AG08396 (cell line): ENCODE measurements around the gene CHAF1A.
A peak's percentile ranks its signal among the peaks of the same experiment; 100 is the strongest.

Experiments
- DNase-seq: peaks from one replicate; pipeline ENCODE4 v3.0.0; 2012; ENCODE audit warnings: low spot score, mixed read lengths

Gene CHAF1A

DNA sequence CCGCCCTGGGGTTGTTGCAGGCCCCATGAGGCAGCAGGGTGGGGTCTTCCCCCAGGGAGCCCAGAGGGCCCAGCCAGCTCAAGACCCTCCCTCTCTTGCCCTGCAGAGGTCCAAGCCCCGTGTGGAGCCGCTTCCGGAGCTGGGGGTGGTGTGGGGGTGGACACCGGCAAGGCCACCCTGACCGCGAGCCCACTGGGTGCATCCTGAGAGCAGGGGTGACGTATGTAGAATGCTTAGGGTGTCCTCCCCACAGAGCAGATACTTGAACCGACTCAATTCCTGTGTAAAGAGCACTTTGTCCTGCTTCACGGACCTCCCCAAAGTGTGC, 40.3 kb downstream of the CHAF1A start:
- DNase-seq: no peak

GRCh38 chr19:4443188-4443587, 40.7 kb downstream of the CHAF1A start:
- no peak for DNase-seq

DNA sequence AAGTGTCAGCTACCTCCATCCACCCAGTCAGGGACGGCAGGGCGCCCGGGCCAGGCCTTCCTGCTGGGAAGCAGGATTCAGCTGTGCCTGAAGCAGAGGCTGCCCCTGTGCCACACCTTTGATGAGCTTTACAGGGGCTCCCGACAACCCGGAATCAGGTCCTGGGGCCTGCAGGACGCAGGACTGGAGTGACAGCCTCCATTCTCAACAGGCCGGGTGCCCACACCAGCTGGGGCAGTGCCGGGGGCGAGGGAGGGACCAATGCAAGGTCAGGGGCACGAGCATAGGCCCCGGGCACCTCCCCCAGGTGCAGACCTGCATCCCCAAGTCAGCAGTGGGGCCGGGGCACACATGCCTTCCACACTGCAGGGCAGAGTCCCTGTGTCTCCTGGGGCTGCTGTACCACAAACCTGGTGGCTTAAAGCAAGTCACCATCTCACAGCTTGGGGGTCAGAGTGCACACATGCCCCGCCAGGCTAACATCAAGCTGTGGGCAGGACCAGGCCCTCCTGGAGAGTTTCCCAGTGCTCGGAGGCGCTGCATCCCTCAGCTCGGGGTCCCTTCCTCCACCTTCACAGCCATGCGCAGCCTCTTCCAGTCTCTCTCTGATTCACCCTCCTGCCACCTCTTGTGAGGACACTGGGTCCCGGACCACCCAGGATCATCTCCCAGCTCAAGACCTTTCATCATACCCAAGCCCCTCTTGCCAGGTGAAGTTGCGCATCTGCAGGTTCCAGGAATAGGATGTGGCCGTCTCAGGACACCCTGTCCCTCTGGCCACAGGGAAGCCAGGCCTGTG, 41.7 kb downstream of the CHAF1A start:
- DNase-seq: no peak

DNA sequence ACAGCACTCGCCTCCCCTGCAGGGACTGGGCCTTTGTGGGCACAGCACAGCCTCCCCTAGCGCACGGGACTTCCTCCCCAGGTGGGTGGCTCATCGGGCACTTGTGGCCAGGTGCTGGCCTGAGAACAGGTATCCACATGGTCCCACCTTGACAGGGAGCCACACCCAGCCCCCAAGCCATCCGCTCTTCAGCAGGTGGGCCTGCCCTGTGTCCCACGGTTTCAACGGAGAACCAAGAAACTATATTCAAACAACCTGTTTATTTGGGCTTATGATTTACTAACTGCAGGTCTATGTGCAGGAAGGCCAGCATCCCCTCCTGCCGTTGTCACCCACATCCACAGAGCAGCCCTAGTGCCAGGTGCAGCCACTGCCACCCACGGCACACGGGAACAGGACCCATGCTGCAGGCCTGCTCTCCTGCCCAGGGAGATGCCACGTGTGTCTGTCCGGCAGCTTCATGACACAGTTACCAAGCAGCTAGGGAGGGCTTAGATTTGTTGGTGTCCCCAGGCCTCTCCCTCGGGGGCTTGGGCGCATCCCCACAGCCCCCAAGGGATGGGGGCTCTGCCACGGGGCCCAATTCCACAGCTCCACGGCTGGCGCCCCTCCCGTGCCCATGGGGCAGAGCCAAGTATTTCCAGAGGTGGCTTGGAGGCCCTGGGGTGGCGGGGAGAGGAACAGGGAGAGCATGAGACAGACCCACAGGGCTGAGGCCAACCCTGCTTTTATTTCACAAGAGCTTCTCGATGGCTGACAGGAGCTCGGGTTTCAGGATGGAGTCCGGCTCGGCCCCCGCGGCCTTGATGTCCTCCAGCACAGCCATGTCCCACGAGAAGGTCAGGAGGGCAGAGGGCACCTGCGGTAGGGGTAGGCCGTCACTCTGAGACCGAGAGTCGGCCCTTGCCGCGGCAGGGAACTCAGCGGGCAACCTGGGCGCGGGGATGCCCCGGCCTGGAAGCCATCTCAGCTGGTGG, 42.6 kb downstream of the CHAF1A start:
- no peak for DNase-seq

GRCh38 chr19:4445963-4446703, 43.7 kb downstream of the CHAF1A start:
- no peak for DNase-seq

DNA sequence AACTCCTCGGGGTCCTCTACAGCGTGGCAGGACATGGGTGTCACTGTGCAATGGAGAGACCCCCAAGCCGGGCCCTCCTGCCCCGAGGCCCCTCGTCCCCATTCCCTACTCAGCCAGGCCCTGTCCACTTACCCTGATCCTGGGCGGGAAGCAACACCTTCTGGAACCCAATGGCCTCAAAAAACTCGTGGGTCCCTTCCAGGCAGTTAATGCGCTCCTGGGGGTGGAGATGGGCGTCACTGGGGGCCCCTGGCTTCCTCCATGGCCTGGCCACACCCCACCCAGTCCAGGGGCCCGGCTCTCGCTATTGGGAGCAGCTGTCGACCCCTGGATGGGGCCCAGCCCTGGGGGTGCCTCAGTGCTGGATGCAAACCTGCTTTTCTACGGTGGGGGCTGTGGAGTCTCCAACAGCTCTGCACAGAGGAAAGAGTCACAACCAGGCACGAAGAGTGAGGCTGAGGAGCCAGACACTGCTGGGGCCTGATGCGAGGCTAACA, 44.3 kb downstream of the CHAF1A start:
- DNase-seq: no peak

DNA sequence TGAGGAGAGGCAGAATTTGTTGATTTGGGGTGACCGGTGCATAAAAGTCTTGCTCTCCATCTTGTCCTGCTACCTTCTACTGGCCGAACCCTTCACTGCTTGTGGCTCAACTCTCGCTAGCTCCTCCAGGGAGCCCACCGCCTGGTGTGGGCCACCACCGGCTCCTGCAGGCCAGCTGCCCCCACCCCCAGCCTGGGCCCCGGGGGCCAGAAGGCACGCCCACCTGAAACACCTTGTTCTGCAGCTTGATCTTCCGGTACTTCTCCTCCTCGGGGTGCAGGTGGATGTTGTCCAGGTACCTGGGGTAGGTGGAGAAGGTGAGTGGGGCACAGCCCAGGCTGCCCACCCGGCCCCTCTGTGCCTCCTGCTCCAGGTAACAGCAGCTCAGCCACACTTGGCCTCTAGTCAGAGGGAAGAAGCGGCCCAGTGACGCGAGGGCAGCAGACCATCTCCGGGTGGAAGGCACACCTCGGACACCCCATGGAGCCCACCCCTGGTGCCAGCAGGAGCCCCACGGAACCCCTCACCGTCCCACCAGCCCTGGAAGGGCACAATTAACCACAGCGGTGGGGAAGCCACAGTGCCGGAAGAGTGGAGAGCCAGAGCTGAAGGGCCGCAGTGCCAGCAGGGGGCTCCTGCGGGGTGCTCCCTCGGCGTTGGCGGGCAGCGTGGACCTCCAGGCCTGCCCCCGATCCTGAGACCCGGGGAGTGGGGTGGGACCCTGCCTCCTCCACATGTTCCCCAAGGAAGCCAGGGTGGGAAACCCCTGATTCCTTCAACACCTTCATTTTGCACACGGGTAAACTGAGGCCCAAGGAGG, 45.1 kb downstream of the CHAF1A start:
- no peak for DNase-seq

- DNase-seq: no peak
These were observed 45.9 kb downstream of the CHAF1A start for GRCh38 chr19:4448147-4448985.

GRCh38 chr19:4449022-4449638, 46.7 kb downstream of the CHAF1A start:
- DNase-seq: no peak

GRCh38 chr19:4449639-4450028, 47.2 kb downstream of the CHAF1A start:
- DNase-seq: no peak

DNA sequence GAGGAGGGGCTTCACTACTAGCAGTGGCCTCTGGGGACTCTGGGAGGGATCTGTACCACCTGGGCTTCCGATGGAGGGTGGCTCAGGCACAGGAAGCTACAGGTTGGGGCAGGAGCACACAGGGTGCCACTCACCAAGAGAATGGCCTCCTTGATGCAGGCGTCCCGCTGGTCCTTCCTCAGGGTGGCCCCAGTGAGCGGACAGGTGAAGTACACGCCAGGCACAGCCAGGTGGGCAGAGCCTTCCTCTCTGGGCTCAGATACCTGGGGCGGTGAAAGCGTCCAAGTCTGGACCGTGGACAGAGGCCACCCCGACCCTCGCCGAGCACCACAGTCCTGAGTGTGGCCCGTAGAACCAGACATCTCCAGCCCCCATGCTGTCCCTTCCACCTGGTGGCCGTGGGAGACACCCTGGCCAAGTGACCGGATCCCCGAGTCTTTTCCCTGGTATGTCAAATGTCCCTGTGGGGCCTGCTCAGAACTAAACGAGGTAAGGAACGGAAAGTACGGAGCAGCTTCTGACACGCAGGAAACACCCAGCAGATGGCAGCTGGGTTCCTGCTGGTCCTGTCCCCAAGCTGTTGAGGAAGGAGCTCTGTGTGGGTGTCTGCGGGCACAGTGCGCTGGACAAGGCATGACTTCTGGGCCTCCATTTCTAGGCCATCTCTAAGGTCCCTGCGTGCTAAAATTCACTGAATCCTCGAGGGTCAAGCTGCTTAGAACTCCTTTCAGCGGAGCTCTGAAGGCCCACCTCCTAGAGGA, 50.0 kb downstream of the CHAF1A start:
- no peak for DNase-seq

DNA sequence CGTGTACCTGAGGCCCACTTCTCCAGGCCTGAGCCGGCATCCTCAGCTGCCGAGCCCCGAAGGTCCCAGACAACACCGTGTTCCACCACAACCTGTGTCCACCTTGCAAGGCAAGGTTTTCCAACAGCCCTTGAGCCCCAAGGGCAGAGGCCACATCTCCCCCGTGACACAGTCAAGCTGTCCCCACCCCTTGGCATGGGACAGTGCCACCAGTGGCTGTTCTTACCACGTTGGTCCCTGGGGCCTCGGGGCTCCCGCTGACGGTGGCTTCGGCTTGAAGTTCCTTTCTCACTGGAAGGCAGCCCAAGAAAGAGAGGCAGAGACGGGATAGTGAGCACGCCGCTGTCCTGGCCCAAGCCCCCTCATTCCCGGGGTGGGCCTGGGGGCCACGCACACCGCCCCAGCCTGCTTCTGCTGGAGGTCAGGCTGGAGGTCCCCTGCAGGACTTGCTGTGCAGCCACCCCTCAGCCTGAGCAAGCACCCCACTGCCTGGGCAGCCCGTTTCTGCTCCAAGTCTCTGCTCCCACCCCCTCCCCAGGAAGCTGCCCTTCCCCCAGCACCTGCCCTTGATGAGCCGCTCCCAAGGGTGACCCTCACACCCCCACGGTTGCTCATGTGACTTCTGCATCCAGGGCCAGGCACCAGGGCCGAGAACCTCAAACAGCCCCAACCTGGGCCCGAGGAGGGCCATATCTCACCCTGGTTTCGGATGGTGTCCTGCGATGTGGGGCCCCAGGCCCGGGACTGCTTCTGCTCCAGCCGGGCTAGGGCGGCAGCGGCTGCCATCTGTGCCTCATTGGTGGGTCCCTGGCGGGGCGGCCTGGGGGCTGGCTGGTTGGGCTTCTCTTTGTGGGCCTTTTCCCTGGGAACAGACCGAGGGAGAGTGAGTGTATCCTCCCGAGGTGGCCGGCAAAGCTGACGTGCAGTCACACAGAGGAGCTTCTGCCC, 51.1 kb downstream of the CHAF1A start:
- no peak for DNase-seq

- no peak for DNase-seq
These were observed 52.6 kb downstream of the CHAF1A start for GRCh38 chr19:4454747-4455718.

DNA sequence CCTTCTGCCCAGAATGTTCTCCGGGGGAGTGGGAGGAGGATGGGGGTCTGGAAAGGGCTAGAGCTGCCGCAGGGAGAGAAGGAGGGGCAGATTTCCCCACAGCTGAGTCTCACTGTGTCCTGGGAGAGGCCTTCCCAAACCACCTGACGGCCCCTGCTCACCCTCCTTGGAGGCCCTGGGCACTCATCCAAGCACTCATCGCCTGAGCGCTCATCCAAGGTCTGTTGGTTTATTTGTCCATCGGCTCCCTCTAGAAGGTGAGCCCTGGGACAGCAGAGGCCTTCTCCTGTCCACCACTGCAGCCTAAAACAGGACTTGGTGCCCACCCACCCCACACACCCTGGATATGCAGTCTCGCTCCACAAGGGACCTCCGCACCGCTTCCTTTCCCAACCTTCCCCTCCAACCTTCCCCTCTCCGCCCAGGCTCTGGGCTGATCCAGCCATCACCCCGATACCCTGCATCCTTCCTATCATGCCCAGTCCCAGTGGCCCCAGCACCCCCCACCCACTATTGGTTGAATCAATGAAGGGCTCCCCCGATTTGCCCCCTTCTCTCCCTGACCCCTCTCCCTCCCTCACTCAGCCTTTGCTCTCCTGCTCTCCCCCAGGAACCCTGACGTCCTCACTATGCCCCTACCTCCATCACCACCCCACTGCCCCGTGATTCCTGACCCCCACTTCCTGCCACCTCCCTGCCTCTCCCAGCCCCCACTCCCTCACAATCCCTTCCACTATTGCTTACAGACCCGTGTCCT, 53.5 kb downstream of the CHAF1A start:
- peak; percentile 73 for DNase-seq

DNA sequence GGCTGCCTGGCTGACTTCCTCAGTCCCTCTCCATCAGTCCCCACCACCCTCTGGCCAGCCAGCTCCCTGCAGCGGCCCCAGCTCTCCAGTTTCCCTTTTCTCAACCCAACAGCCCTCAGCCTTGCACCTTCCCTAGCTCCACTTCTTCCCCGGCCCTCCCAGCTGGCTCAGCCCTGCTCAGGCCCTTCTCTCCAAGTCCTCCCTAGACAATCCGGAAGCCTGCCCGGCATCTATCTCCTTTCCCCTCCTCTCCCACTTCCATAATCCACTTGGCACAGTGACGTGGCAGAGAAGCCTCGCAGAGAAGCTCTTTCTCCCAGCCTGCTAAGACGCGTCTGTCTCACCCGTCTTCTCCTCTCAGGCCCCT, 54.0 kb downstream of the CHAF1A start:
- DNase-seq: peak; percentile 66
